ENCODE results near the gene MPIG6B.

DNA sequence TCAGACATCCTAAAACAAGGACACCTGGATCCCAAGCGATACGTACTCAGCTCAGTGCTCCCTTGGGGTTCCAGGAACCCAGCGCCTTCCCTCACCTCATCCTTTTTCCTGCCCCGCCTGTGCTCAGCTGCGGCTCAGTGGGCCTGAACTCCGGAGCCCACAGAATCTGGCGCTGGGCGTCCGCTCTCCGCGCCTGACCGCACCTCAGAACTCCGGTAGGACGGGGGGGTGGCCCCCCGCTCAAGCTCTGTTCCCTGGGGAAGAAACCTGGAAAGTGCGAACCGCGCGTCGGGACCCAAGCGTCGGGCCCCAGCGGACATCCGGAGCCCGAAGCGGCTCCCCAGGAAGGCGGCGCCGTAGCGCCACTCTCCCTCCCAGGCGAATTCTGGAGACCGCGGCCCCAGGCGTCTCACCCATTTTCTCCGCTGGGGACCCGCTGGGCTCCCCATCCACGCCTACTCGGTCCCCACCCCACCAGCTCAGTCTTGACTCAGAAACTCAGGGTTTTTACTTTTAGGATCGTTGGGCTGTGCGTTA lies 42.0 kb upstream of the MPIG6B start:
- TF ChIP-seq, protein P1, sequence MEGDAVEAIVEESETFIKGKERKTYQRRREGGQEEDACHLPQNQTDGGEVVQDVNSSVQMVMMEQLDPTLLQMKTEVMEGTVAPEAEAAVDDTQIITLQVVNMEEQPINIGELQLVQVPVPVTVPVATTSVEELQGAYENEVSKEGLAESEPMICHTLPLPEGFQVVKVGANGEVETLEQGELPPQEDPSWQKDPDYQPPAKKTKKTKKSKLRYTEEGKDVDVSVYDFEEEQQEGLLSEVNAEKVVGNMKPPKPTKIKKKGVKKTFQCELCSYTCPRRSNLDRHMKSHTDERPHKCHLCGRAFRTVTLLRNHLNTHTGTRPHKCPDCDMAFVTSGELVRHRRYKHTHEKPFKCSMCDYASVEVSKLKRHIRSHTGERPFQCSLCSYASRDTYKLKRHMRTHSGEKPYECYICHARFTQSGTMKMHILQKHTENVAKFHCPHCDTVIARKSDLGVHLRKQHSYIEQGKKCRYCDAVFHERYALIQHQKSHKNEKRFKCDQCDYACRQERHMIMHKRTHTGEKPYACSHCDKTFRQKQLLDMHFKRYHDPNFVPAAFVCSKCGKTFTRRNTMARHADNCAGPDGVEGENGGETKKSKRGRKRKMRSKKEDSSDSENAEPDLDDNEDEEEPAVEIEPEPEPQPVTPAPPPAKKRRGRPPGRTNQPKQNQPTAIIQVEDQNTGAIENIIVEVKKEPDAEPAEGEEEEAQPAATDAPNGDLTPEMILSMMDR (IDR thresholded peaks at IDR 0.05; ENCODE audit: low read length): no peak; the same call in 1 of the 2 replicates
- TF ChIP-seq EZH2 (optimal IDR thresholded peaks at IDR 0.05; ENCODE audit: low read depth, low read length): no peak

All from MM.1S (cell line).